Hippocampal formation (tissue), 2 donors: Measurements from ENCODE around the gene NR1I3.

Experiments used
- DNase-seq, 2 donors: peaks; one replicate each; lab custom pipeline; 2025; lab: John Stamatoyannopoulos, UW

Gene NR1I3

DNA sequence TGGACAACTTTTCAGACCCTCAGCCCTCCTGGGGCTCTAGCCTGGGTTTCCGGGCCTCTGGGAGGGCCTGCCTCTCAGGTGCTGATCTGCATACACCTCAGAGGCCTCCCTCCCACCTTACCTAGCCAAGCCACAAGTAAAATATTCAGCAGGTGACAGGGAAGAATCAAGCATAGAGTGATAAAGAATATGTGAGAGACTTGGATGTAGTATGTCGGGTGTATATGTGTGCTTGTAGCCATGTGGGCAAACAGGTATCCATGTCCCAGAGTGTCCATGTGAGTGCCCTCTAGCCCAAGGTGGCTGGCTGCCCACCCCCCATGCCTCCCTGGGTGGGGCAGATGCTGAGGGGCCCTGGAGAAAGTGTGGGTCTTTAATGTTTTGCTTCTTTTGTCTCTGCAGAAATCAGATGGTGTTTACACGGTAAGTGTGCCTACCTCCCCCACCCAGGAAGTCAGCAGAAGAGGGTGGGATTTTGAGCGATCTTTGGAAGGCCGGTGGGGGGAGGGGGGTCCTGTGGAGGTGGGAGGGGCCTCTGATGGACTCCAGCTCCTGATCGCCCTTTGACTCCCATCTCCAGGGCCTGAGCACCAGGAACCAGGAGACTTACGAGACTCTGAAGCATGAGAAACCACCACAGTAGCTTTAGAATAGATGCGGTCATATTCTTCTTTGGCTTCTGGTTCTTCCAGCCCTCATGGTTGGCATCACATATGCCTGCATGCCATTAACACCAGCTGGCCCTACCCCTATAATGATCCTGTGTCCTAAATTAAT lies 19.5 kb downstream of the NR1I3 start:
- DNase-seq, result no peak

GRCh38 chr1:161217831-161218230 lies 20.2 kb downstream of the NR1I3 start:
- no peak for DNase-seq

GRCh38 chr1:161216945-161217712 lies 20.9 kb downstream of the NR1I3 start:
- DNase-seq, result peak in 1 of 2 donors; percentile 6

DNA sequence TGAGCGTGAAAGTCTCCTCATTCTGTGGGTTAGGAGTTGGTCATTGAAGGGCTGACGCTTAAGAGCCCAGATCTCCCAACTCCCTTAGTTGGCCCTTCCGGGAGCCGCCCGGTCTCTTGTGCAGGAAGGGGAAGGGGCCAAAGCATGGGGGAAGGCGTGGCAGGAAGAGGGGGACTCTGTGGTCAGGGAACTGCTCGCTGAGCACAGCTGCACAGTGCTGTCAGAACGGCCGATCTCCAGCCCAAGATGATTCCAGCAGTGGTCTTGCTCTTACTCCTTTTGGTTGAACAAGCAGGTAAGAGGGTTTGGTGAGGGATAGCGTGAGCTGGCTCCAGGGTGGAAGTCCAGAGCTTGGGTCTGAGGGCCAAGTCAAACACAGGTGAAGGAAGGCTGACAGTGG lies 22.9 kb downstream of the NR1I3 start, which contains the start of gene FCER1G:
Gene FCER1G, plus strand, starts transcription at position 220 of the 400 bp plus-strand sequence. Its CDS starts 27 bp downstream, at position 247.
- DNase-seq, result peak in 1 of 2 donors; percentile 22

GRCh38 chr1:161214369-161214768 lies 23.6 kb downstream of the NR1I3 start:
- no peak for DNase-seq

DNA sequence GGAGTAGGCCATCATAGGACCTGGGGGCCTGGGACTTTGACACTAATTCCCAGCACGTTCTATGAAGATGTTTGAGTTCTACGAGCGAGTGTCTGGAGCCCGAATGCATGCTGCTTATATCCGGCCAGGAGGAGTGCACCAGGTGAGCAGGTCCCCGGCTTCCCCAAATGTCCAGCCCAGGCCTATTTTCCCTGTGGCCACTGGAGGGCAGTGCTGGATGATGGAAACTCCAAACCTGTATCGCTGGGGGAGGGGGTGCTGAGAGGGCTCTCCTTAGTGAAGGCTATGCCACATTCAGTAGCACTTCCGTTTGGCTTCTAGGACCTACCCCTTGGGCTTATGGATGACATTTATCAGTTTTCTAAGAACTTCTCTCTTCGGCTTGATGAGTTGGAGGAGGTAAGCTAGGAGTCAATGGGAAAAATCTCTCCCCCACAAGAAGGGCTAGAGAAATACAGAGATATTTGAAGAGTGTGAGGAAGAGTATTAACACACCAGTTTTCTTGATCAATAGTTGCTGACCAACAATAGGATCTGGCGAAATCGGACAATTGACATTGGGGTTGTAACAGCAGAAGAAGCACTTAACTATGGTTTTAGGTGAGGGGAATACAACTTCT lies 28.1 kb downstream of the NR1I3 start:
- peak; percentile 42 to 64 for DNase-seq

- no peak for DNase-seq
These were observed 30.8 kb downstream of the NR1I3 start for GRCh38 chr1:161207173-161207572.

DNA sequence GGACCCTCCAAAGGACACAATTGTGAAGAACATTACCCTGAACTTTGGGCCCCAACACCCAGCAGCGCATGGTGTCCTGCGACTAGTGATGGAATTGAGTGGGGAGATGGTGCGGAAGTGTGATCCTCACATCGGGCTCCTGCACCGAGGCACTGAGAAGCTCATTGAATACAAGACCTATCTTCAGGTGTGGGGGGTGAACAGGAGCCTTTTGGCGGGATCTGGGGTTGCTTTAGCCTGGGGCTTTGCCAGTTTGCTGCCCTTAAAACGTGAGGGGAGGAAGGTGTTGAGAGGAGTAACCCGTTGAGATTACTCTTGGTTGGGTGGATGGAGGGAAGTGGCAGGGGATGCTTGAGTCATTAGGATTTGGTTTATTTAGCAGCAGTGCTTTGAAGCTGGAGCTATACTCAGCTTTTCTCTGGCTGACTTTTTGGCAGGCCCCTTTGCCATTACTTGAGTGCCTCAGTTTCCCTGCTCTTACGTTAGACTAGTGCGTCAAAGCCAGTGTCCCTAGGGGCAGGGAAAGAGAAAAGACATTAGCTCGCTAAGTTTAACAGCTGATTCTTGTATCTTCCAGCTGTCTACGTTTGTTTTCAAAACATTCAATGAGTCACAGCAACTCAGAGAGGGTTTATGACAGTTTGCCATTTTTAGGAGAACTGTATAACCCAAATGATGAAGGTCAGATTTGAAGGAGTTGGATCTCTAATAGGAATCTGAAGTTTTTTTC lies 31.4 kb downstream of the NR1I3 start:
- DNase-seq, result no peak

- peak; percentile 96 to 100 for DNase-seq
These were observed 35.9 kb downstream of the NR1I3 start, which contains the start of gene NDUFS2 for GRCh38 chr1:161201836-161202712. Gene NDUFS2, plus strand, starts transcription at chr1:161202367. Its CDS starts 19 bp downstream, at chr1:161202386.

DNA sequence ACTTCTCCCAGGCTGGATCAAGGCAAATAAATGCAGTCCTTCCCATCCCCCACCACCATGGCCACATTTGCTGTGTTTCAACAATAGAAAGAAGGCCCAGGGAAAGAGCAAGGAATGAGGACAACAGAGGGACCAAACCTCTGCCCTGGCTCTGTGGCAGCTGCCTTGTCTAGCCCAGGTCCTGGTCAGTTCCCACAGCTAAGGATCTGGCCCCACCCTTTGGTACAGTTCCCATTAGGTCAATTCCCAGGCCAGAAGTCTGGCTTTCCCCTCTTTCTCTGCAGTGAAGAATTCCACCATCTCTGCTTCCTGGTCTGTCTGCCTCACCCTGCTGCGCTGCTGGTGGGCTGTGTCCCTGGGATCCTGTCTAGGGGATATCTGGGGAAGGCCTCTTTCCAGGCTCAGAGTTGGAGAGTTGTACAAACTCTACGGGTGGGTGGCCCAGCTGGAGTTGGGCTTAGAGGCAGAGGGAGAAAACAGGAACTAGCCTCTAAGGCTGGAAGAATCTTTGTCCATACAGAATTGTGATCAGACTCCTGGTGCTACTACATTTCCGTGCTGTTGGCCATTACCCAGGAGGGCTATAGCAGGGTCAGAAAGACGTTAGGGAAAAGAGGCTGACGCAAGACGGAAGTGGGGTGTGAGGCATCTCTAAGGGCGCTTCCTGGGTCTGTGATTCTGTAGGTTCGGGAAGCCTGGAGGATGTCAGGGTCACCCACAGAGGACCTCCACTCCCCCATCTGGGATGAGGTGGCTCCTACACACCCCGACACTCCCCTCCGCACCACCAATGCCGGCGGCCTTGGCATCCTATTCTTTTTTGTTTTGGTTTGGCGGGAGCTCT lies 36.8 kb downstream of the NR1I3 start:
- peak; percentile 28 to 54 for DNase-seq

DNA sequence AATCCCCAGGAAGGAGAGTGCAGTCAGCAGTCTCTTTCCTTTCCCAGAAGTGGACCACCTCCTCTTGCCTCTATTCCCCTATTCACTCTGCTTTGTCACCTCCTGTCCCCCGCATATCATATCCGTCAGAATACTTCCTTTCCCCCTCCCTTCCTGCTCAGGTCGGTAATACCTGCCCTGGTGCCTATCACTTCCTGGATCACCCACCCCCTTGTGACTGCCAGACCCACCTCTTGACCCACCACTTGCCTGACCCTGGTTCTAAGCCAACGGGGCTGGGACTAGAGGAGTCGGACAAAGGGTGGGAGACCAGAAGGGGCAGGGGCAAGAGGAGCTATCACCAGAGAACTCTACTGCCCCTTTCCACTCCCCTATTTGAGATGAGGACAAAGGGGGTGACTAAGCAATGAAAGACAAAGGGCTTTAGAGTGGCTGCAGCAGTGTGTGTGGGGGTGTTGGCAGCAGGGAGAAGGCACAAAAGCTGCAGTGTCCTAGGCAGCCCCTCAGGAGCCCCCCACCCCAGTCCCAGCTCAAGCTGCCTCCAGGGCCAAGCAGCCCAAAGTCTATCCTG lies 37.5 kb downstream of the NR1I3 start:
- peak; percentile 81 to 91 for DNase-seq

DNA sequence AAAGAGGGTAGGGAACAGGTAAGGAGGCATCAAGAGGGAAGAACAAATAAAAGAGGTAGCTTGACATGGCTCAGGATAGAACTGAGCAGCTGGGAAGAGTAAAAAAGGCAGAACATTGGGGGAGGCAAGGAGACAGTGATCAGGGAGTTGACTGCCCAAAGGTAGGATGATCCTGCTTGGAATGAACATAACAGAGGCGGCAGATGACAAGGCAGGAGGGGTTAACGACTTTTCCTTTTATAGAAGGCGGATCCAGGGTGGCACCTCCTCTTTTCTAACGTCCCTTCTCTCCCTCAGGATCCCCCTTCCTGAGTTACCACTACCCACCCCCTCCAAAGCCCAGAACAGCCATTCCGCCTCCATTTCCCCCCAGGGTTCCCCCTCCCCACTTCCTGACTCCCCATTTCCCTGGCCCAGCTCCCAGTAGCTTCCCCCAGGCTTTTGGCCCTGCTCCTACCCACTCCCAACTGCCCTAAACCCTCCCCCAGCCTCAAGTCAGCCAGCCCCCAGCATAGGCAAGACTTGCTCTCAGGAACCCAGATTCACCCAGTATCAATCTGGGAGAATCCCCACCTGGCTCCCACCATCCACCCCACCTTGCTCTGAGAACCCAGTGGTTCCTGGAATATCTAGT lies 38.4 kb downstream of the NR1I3 start:
- no peak for DNase-seq

DNA sequence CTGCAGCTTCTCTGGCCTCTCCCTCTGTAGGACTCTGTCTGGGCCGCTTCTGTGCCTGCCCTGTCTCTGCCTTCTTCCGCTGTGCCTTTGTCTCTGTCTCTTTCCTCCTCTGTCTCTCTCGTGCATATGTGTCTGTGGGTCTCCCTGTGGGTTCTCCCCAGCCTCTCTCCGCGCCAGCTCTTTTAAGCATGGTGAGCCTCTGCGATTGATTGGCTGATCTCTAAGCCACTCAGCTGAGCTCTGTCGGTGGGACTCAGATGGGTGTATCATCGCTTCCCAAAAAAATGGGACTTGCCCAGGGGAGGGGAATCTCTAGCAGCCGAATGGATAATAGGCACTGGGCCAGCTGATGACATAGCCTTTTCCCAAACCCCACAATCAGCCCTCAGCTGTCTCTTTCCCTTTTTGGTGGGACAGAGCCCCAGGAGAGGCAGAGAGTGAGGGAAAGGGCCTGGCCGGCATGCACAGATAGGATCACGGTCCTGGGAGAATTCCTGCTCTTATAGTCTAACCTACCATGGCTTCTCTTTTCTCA lies 39.0 kb downstream of the NR1I3 start, which contains the start of gene ADAMTS4:
Gene ADAMTS4, minus strand, starts transcription at position 158 of the 535 bp plus-strand sequence. CDS start 427 bp downstream, outside the sequence.
- peak; percentile 83 to 87 for DNase-seq

GRCh38 chr1:161198194-161198896 lies 39.7 kb downstream of the NR1I3 start:
- DNase-seq, result peak in 1 of 2 donors; percentile 68

DNA sequence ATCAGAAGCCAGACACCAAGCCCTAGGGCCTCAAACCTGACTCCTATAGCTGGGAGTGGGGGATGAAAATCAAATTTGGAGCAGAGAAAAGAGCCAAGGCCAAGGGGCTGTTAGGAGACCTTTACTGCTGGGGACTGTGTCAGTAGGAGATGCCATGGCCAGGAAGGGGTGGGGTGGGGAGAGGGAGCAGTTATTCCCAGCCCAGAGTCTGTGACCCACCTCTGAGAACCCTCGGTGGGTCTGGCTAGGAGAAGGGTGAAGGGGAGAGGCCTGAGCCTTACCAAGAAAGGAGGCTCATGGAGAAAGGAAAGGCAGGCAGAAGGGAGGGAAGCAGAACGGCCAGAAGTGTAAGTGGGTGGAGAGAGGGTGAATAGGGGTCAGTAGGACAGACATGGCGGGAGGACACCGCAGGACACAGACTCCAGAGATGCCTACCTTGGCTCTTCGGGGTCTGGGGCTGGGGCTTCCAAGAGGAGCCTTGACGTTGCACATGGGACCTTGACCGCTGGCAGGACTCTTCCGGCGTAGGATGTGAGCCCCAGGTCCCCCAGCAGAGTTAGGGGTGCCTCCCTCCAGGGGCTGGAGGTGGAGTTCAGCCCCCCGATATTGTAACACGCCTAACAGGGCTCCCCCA lies 40.3 kb downstream of the NR1I3 start:
- DNase-seq, result no peak

DNA sequence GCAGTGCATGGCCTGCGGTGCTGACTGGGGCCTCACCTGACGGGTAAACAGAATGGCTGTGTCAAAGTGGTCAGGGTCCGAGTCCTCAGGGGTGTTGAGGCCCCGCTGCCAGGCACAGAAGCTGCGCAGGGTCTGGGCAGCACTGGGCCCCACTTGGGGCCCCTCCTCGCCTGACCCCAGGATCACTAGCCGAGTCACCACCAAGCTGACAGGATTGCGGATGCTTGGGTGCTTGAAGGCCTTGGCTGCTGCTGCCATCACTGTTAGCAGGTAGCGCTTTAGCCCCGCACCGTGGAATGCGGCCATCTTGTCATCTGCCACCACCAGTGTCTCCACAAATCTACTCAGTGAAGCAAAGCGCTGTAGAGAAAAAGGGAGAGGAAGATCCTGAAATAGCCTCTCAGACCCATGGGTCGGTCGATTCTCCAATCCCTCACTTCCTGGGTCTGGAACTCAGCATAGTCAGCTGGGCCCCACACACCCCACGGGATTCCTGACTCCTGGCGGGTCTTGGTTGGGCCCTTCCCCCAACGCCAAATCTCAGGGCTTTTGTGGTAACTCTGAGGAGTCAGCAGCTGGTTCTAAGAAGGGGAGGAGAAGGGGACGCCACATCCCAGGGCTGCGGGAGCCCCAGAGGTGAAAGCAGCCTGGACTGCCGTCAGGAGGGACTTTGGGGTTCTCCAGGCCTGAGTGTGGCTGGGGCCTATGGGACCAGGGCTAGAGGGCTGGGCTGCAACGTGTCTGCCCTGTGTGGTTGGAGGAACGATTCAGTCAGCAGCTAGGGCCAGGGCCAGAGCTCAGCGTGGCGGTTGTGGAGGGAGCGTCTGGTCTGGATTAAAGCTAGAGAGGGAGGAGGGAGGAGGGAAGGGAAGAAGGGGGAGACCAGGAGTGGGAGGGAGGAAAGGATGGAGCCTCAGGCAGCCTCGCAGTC lies 41.2 kb downstream of the NR1I3 start:
- DNase-seq, result peak; percentile 17 to 24
